NCI-H1694 treated with DMSO at 0.1 percent for 48 hours (cell line): ENCODE results near the gene VSTM2L.

ENCODE experiments used
- DNase-seq: peaks from one replicate; lab custom pipeline; 2025; lab: John Stamatoyannopoulos, UW

VSTM2L gene

GRCh38 chr20:37918035-37918434 lies 15.1 kb downstream of the VSTM2L start:
- DNase-seq: no peak

DNA sequence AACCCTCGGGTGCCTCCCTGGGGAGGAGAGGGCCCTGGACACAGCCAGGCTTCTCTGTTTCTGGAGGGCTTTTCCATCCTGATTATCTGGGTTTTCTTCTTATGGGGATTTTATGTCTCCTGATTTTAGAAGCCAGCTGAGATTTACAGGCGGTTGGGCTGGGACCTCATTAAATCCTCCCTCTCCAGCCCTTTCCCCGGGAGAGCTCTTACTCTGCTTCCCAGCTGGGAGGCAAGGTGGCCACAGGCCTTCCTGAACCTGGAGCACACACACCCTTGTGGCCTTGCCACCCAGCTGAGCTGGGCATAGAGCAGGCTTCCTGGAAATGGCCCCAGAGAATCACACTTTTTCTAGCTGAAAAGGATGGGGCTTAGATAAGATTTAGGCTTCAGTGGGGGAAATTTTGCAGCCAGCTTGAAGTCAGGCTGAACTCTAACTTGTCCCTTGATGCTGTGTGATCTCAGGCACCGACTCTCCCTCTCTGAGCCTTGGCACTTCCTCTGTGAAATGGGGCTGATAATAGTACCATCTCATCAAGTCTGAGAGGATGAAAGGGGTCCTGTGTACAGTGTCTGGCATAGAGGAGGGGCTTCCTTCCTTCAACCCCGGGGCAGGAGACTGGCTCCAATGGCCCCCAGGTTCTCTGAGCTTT lies 16.6 kb downstream of the VSTM2L start:
- DNase-seq: no peak

- no peak for DNase-seq
These were observed 17.3 kb downstream of the VSTM2L start for GRCh38 chr20:37920270-37920669.

- peak; percentile 26 for DNase-seq
These were observed 17.9 kb downstream of the VSTM2L start for GRCh38 chr20:37920679-37921322.

DNA sequence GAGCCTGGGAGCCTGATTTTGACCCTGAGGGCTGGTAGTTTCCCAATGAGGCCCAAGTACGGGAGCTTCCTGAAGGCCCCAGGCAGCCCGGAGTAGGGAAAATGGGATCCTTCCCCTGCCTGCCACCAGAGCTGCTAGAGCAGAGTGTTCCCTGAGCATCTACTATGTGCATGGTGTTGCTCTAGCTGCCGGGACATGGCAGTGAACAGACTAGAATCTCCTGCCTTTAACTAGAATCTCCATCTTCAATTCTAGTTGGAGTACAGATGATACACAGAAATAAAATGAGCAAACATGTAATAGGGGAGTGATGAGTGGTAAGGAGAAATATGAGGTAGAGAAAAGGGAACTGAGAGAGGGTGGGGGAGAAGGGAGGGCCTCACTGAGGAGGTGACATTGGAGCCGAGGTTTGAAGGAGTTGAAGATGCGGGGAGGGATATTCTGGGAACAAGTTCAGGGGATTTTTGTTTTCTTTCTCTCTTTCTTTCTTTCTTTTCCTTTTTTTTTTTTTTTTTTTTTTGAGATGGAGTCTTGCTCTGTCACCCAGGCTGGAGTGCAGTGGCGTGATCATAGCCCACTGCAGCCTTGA lies 18.5 kb downstream of the VSTM2L start:
- no peak for DNase-seq

GRCh38 chr20:37922016-37922415 lies 19.1 kb downstream of the VSTM2L start:
- DNase-seq: no peak

- no peak for DNase-seq
These were observed 22.6 kb downstream of the VSTM2L start for GRCh38 chr20:37925265-37926165.

DNA sequence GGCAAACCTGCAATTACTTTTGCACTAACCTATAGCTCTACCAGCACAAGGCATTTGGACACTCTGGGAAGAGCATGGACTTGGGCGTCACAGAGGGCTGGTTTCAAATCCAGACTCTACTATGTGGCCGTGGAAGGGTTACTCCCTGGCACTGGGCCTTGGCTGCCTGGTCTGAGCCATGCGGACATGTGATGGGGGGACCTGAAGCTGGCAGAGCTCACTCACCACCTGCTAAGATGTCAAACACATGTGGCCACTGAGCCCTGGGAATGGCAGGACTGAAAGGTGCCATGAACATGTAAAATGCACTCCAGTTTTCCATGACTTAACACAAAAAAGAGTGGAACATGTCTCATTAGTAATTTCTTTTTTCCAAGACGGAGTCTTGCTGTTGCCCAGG lies 23.7 kb downstream of the VSTM2L start:
- no peak for DNase-seq

- no peak for DNase-seq
These were observed 24.6 kb downstream of the VSTM2L start for GRCh38 chr20:37927410-37928095.

DNA sequence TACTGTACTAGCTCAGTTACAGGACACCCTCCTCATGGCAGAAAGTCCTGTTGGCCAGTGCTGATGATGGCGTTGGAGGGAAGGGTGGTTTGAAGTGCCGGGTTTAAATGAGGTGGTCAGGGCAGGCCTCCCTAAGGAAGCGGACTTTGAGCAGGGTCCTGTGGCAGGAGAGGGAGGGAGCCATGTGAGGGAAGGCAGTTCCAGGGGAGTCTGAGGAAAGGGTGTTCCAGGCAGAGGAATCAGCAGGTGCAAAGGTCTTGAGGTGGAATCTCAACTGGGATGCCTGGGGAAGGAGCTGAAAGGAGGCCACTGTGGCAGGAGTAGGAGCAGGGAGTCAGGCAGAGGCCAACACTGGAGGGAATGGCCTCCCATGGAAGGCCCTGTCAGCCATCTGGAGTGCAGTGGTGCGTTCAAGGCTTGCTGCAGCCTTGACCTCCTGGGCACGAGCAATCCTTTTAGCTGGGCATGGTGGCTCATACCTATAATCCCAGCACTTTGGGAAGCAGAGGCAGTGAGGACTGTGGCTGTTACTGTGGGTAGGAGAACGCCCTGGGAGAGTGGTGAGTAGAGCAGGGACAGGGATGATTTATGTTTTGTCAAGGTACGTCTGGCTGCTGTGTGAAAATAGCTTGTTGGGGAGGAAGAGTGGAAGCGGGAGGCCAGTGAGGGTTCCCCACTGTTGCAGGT lies 26.2 kb downstream of the VSTM2L start:
- no peak for DNase-seq

GRCh38 chr20:37929683-37930014 lies 26.7 kb downstream of the VSTM2L start:
- no peak for DNase-seq

DNA sequence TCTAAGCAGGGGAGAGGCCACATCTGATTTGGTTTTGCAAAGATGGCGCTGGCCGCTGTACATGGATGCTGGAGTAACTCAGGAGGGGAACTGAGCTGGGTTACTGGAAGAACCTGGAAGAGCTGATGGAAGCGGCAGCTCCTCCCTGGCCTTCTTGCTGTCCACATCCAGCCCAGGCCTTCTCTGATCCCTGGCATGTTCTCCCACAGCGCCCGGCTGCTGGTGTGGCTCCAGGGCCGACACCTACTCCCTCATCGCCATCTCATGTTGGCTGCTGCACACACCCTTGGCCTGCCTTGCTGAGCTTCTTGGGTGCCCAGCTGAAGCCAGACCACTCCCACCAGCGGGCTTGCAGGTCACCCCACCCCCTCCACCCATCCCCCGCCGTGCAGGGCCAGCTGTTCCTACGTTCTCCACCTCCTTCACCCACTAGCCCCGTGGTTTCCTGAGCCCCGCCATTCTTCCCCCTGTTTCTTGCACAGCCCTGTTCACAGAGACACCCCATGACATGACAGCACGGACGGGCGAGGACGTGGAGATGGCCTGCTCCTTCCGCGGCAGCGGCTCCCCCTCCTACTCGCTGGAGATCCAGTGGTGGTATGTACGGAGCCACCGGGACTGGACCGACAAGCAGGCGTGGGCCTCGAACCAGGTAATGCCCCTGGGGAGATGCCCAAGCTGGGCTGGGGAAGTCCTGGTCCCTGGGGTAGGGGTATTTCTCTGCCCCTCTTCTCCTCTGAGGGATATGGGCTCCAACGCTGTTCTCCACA lies 28.4 kb downstream of the VSTM2L start:
- no peak for DNase-seq

DNA sequence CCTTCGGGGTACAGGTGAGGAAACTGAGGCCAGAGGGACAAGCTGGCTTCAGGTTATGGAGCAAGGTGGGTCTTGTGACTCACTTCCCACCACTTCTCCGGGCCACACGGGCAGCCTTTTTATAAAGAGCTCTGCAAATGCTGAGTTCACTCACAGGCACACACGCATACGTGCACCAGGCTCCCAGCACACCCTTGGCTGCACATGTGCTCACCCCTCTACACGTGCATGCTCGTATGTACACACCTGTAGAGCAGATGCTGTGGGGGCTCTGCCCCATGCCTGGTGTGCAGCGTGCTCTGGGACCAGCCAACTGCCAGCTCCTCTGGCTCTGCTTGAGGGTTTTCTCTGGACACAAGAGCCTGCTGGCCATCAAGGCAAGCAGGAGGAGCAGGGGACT lies 29.1 kb downstream of the VSTM2L start:
- DNase-seq: no peak

GRCh38 chr20:37932919-37933318 lies 30.0 kb downstream of the VSTM2L start:
- DNase-seq: no peak

GRCh38 chr20:37933786-37934633 lies 31.1 kb downstream of the VSTM2L start:
- DNase-seq: no peak

GRCh38 chr20:37934634-37935375 lies 31.9 kb downstream of the VSTM2L start:
- DNase-seq: no peak

- DNase-seq: no peak
These were observed 32.5 kb downstream of the VSTM2L start for GRCh38 chr20:37935435-37935834.

- DNase-seq: no peak
These were observed 33.1 kb downstream of the VSTM2L start for GRCh38 chr20:37936041-37936440.

DNA sequence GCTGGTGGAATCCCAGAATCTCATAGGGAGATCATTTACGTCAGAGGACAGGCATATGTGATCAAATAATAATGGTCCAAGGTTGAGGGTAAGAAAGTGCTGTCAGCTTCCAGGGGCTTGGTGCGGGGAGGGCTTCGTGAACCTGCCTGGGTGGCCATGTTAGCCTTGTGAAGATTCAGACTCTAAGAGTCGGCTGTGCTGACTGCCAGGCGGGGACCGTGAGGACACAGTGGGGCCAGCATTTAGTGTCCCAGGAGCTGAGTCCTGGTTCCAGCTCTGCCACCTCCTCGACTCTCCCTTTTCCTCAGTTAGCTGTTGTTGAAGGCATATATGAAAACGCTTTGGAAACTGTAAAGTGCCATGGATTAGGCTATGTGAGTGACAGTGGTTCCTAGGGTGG lies 33.5 kb downstream of the VSTM2L start:
- DNase-seq: no peak
